GM20431 (cell line): ENCODE measurements around the gene IGDCC3.
"Not testable (repeated sequence)": the region's sequence is repeated elsewhere in the genome, so short reads cannot be mapped to it uniquely, and the experiment has no call there.

ENCODE experiments used
- in situ Hi-C: fragments of 300-500 bp; cut with MseI, MboI; formaldehyde crosslinking; loops from one replicate; pipeline ENCODE4 v1.15.0; 2020; ENCODE audit warnings: low sequenced_read_pairs; ENCODE audit not compliant: unreplicated experiment

The IGDCC3 gene

GRCh38 chr15:65408324-65409035, 30.7 kb upstream of the IGDCC3 start:
- in situ Hi-C loops, result no loop called here

- in situ Hi-C loops, result no loop called here
Observed at GRCh38 chr15:65406424-65407000, 28.7 kb upstream of the IGDCC3 start.

GRCh38 chr15:65405791-65406423, 28.1 kb upstream of the IGDCC3 start:
- in situ Hi-C loops, result no loop called here

DNA sequence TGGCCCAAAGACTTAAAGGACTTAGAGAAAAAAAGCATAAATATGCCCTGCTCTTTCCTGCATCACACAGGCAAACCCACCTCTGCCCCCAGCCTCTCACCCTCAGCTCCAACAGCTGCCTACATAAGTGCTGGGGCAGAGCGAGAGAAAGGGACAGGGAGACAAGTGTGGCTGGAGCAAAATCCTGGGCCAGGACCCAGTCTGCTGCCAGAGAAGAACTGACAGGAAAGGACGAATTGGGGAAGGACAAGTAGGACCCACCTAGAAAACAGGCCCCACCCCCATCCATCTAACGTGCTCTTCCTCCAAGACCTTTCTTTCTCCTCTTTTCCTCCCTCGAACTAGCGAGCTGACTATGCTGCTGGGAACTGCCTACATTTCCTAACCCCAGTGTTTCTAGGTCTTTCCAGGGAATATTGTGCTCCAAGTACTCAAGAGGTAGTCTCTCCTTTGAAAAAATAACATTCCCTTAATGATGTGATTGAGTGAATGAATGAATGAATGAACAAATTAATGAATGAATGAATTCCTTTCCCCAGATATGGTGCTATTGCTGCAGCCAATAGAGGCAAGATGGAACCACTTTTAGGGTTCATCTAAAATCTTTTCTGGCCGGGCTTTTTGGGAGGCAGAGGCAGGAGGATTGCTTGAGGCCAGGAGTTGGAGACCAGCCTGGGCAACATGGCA, 26.5 kb upstream of the IGDCC3 start:
- in situ Hi-C loops, result no loop called here

DNA sequence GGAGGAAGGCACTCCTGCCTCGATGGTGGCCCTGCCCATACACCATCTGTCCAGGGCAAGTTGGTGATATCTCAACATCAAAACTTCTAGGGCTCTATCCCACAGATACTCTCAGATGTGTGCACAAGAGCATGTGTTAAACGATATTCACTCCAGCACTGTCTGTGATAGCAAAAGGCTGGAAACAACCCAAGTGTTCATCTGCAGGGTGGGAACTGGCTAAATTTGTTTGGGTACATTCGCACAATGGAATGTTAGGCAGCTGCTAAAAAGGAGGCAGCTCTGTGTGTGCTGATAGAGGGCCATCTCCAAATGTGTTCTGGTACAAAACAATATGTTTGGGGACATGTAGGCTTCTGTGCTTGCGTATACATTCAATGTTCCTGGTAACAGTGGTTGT, 25.2 kb upstream of the IGDCC3 start:
- in situ Hi-C loops, result no loop called here

DNA sequence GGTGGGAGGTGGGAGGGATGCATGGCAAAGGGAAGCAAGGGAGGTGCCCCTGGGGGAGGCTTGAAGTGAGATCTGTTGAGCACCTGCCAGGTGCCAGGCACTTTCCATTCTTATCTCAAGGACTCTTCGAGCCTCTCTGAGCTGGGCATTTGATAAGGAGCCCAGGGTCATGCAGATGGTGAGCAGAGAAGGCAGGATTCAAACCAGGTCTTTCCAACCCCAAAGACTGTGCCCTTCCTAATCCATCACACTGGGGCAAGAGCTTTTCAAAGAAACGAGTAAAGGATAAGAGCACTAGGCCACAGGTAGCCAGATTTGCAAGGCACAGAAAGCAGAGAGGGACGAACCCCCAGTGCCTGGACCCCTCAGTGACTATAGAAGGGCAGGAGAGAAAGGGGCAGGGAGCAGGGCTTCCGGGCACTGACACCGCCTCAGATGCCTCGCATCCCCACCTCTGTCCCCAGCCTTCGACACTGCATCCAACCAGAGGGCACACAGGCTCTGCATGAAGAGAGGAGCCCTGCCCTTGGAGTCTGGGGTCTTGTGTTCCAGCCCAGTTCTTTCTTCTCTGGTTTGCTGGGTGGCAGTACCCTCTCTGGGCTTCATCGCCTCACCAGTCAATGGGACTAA, 23.9 kb upstream of the IGDCC3 start:
- in situ Hi-C loops, result no loop called here

- in situ Hi-C loops, result no loop called here
Observed at GRCh38 chr15:65400760-65401610, 23.2 kb upstream of the IGDCC3 start.

DNA sequence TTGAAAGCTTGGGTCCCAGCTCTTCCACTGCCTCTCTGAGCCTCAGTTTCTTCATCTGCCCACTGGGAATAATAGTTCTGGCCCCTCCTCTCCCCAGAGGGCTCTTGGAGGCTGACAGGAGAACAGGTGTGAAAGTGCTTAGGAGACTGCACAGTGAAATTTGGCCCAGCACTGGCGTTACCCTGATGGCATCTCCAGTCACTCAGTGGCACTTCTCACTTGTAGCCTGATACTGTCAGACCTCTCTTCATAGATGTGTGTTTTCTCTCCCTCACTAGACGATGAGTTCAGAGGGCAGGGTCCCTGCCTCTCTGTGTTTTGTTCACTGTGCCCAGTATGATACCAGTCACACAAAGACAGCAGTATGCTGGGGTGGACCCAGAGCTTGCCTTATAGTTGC, 22.2 kb upstream of the IGDCC3 start:
- in situ Hi-C loops, result no loop called here

DNA sequence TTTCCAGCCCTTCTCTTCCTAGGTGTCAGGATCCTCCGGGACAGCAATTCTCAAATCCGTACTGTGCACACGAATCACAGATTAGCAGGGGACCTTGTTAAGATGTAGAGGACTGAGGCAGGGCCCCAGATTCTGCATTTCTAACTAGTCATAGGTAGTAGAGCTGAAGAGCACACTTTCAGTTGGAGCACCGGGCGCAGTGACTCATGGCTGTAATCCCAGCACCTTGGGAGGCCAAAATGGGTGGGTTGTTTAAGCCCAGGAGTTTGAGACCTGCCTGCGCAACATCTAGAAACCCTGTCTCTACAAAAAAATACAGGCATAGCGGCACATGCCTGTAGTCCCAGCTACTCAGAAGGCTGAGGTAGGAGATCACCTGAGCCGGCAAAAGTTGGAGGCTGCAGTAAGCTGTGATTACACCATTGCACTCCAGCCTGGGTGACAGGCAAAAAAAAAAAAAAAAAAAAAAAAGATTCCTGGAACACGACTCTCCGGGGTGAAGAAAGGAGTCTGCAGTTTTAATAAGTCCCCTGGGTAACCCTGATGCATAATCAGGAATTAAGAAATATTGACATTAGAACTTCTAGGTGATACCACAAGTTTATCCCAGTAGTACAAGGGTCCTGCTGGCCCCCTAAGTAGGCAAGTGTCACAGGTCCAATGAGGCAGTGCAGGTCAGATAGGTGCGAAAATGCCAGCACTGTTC, 21.4 kb upstream of the IGDCC3 start:
- in situ Hi-C loops, result no loop called here

DNA sequence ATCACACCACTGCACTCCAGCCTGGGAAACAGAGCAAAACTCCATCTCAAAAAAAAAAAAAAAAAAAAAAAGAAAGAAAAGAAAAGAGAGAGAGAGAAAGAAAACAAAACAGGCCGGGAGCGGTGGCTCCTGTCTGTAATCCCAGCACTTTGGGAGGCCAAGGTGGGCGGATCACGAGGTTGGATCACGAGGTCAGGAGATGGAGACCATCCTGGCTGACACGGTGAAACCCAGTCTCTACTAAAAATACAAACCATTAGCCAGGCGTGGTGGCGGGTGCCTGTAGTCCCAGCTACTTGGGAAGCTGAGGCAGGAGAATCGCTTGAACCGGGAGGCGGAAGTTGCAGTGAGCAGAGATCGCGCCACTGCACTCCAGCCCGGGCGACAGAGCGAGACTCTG, 20.7 kb upstream of the IGDCC3 start:
- in situ Hi-C loops, result not testable (repeated sequence)

GRCh38 chr15:65396965-65397317, 19.1 kb upstream of the IGDCC3 start:
- in situ Hi-C loops, result no loop called here

- in situ Hi-C loops, result no loop called here
Observed at GRCh38 chr15:65396283-65396964, 18.6 kb upstream of the IGDCC3 start.

DNA sequence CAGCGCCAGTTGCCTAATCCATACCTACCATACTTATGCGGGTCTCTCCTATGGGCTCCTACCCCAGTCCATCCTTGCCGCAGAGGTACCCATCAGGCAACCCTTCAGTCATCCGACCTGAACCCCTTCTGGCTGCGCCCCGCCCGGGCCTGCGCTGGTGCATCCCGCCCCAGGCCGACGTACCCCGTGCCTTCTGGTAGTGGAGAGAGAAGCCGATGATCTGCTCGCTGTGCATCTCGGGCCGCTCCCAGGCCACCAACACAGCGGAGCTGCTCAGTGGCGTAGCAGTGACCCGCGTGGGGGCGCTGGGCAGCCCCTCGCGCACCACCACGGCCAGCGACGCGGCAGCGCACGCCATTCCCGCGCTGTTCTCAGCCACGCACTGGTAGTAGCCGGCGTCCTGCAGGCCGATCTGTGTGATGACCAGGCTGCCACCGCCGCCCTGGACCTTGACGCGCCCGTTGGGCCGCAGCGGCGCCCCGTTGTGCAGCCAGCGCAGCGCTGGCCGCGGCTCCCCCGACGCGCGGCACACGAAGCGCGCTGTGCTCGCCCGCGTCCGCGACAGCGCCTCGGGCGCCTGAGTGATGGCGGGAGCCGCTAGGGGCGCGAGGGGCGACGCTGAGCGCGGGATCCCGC, 17.9 kb upstream of the IGDCC3 start:
- in situ Hi-C loops, result no loop called here

GRCh38 chr15:65394936-65395335, 17.1 kb upstream of the IGDCC3 start:
- in situ Hi-C loops, result no loop called here

DNA sequence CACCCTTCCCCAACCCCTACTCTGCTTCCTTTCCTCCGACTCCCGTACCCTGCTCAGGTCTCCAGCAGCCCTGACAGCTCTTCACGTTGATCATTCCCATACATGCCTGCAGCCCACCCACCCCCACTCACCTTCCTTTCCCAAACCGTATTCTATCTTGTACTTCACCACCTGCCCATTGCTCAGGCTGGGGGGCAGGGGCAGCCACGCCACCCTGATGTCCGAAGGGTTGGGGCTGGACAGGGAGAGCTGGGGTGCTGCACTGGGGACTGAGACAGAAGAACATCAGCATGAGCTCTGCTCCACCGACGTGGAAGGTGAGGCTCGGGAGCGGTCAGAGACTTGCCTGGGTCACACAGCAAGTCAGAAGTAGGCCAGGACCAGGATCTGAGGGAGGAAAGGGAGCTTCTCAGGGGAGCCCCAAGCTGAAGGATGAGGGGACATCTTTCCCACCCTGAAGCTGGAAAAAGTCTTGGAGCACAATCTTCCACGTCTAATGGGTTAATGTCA, 16.5 kb upstream of the IGDCC3 start:
- in situ Hi-C loops, result no loop called here

DNA sequence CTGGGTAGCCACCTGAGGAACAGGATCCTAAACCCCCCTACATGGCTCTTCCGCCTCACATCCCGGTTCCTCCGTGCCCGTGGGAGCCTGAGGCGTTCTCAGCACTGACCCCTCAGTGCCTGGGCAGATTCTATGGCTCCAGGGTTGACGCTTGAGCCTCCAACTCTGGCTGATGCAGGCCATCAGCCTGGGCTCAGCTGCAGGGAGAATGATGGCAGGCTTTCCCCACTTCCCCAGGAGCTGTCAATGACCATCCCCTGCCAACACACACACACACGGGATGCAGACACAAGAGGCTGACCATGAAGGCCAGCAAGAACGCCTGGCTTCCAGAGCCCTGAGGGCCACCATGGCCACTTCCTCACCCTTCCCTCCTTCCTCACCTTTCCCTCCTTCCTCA, 15.8 kb upstream of the IGDCC3 start:
- in situ Hi-C loops, result no loop called here

DNA sequence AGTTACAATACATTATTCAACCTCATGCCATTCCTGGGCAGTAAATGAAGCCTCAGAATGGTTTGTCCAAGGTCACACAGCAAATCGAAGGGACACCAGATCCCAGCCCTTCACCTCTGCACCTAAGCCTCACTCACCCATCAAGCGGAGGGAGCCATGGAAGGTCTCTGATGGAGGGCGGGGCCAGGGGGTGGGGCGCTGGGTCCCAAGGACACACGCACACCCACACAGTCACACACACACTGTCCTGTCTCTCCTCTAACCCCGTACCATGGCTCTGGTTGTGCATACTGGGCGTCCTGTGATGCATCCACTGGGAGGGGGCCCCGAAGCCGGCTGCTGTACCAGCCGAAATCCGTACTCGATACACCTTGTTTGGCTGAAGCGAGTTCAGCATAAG, 15.3 kb upstream of the IGDCC3 start:
- in situ Hi-C loops, result no loop called here

DNA sequence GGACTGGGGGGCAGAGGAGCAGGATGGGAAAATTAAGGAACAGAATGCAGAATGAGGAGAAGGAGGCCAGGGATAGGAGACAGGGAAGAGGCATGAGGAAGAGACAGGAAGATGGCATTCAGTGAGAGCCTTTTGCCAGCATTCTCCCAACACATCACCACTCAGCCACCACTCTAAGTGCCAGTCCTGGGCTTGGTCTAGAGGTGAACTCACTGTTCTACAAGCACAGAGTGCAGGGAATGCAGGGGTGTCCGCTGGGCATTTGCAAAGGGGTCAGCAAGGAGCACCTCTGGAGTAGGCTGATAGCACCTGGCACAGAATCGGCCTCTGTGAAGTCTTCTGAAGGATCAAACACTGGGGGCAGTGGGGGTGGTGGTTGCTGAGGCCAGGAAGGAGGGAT, 14.6 kb upstream of the IGDCC3 start:
- in situ Hi-C loops, result no loop called here
